Pulmonary artery endothelial cell (primary cell): ENCODE measurements around the gene GABRG2. TPM values are rescaled to one million over a fixed set of nuclear protein-coding genes. Genes with fewer than 3 reads are reported as not detected.
"Not testable (repeated sequence)": the region's sequence is repeated elsewhere in the genome, so short reads cannot be mapped to it uniquely, and the experiment has no call there.

Source experiments
- DNase-seq: peaks from one replicate; pipeline ENCODE4 v3.0.0-alpha.2; 2011; ENCODE audit warnings: low read depth, low spot score
- total RNA-seq: library from RNA; depleted of rRNA; stranded (reverse); fragments of >200 nt; gene quantifications from 2 replicates; pipeline ENCODE4 v1.2.3, GENCODE V29; 2014

GABRG2 gene
- total RNA-seq = not detected in 2 replicates

- DNase-seq = no peak
These were observed at the start of gene GABRG2 for GRCh38 chr5:162067655-162068411. Gene GABRG2, plus strand, starts transcription at chr5:162067773. Its CDS starts 227 bp downstream, at chr5:162068000.

GRCh38 chr5:162025312-162025711, 42.3 kb upstream of the GABRG2 start:
- no peak for DNase-seq

- no peak for DNase-seq
These were observed 40.8 kb upstream of the GABRG2 start for GRCh38 chr5:162026803-162027202.

GRCh38 chr5:162037431-162037830, 30.1 kb upstream of the GABRG2 start:
- no peak for DNase-seq

- no peak for DNase-seq
These were observed 20.3 kb upstream of the GABRG2 start for GRCh38 chr5:162047279-162047678.

- no peak for DNase-seq
These were observed 14.9 kb upstream of the GABRG2 start for GRCh38 chr5:162052676-162053075.

GRCh38 chr5:162055095-162055494, 12.5 kb upstream of the GABRG2 start:
- DNase-seq = not testable (repeated sequence)

- DNase-seq = no peak
These were observed 411 bp upstream of the GABRG2 start for GRCh38 chr5:162067162-162067561.

- DNase-seq = no peak
These were observed 839 bp downstream of the GABRG2 start for GRCh38 chr5:162068412-162068811.

GRCh38 chr5:162068936-162069335, 1.4 kb downstream of the GABRG2 start:
- DNase-seq = no peak

- no peak for DNase-seq
These were observed 11.2 kb downstream of the GABRG2 start for GRCh38 chr5:162078805-162079204.

GRCh38 chr5:162091336-162091735, 23.8 kb downstream of the GABRG2 start:
- DNase-seq = no peak

- no peak for DNase-seq
These were observed 28.9 kb downstream of the GABRG2 start for GRCh38 chr5:162096448-162096847.

- DNase-seq = no peak
These were observed 40.0 kb downstream of the GABRG2 start for GRCh38 chr5:162107591-162107990.

- DNase-seq = no peak
These were observed 52.2 kb downstream of the GABRG2 start for GRCh38 chr5:162119801-162120200.

- no peak for DNase-seq
These were observed 60.5 kb downstream of the GABRG2 start for GRCh38 chr5:162128117-162128516.

GRCh38 chr5:162132348-162132747, 64.8 kb downstream of the GABRG2 start:
- DNase-seq = no peak

GRCh38 chr5:162139190-162139589, 71.6 kb downstream of the GABRG2 start:
- no peak for DNase-seq

GRCh38 chr5:162154242-162154641, 86.7 kb downstream of the GABRG2 start:
- DNase-seq = no peak

GRCh38 chr5:162160401-162160800, 92.8 kb downstream of the GABRG2 start:
- no peak for DNase-seq

- no peak for DNase-seq
These were observed 96.1 kb downstream of the GABRG2 start for GRCh38 chr5:162163663-162164062.

- DNase-seq = no peak
These were observed 106.9 kb downstream of the GABRG2 start for GRCh38 chr5:162174358-162174974.

- no peak for DNase-seq
These were observed 119.8 kb downstream of the GABRG2 start for GRCh38 chr5:162187371-162187770.
